GM19025 (cell line): Measurements from ENCODE around the gene CENATAC.
"Not testable (repeated sequence)": the region's sequence is repeated elsewhere in the genome, so short reads cannot be mapped to it uniquely, and the experiment has no call there.

ENCODE experiments used
- ATAC-seq: cut with Tn5 transposase; IDR thresholded peaks from one replicate; pipeline ENCODE4 v1.9.1; 2021; ENCODE audit warnings: mild to moderate bottlenecking, low read depth, moderate library complexity; ENCODE audit not compliant: unreplicated experiment

The CENATAC gene, protein sequence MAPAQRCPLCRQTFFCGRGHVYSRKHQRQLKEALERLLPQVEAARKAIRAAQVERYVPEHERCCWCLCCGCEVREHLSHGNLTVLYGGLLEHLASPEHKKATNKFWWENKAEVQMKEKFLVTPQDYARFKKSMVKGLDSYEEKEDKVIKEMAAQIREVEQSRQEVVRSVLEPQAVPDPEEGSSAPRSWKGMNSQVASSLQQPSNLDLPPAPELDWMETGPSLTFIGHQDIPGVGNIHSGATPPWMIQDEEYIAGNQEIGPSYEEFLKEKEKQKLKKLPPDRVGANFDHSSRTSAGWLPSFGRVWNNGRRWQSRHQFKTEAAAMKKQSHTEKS

GRCh38 chr11:118997627-118998387, at the start of gene CENATAC:
Gene CENATAC (plus strand): TSS chr11:118998138. CDS start chr11:118998198, 60 bp downstream.
- peak; percentile 91 for ATAC-seq

DNA sequence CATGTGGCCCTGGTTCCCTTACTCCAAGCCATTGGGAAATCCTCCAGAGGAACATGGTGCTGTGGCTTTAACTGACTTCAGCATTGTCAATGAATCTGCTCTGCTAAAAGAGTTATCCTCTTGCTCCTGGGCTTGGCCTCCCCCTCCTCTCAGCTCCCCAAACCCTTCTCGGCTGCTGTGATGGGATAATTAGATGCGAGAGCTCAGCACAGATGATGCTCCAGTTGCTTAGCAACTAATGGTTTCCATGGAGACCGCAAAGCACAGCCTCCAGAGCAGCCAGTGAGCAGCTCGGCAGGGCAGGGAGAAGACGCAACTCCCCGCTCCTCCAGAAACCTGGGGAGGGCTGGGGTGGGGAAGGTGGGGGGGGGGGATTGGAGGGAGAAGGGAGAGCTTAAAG, 44.7 kb upstream of the CENATAC start:
- ATAC-seq, result no peak

DNA sequence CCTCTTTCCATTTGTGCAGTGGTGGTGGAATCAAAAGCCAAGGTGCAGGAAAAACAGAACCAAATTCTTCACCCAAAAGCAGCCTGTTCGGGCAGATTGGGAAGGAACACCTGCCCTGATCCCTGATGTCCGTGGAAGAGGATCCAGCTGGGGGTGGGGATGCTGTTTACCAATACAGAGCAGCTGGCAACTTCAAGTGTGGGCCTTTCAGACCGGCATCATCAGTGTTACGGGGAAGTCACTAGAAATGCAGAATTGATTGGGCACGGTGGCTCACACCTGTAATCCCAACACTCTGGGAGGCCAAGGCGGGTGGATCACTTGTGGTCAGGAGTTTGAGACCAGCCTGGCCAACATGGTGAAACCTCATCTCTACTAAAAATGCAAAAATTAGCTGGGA, 44.0 kb upstream of the CENATAC start:
- not testable (repeated sequence) for ATAC-seq

GRCh38 chr11:118956094-118956846, 41.7 kb upstream of the CENATAC start, which contains the start of gene UPK2:
Gene UPK2 (plus strand): TSS chr11:118956298. CDS start chr11:118956351, 53 bp downstream.
- no peak for ATAC-seq

DNA sequence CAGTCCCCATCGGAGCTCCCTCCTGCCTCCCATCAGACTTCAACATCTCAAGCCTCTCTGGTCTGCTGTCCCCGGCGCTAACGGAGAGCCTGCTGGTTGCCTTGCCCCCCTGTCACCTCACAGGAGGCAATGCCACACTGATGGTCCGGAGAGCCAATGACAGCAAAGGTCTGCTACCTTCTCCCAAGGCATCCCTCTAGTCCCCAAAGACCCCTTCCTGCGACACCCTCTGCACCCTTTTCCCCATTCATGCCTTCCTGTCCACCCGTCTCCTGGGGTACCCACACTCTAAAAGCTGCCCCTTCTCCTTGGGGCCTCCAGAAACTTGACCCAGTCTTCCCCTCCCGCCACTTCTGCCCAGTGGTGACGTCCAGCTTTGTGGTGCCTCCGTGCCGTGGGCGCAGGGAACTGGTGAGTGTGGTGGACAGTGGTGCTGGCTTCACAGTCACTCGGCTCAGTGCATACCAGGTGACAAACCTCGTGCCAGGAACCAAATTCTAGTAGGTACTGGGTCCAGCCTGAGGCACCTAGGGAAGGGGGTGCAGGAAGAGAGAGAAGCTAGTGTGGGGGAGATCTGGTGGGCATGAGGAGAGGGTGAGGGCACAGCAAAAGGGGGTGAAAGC, 41.0 kb upstream of the CENATAC start:
- ATAC-seq, result no peak

GRCh38 chr11:118957549-118957948, 40.4 kb upstream of the CENATAC start:
- no peak for ATAC-seq

DNA sequence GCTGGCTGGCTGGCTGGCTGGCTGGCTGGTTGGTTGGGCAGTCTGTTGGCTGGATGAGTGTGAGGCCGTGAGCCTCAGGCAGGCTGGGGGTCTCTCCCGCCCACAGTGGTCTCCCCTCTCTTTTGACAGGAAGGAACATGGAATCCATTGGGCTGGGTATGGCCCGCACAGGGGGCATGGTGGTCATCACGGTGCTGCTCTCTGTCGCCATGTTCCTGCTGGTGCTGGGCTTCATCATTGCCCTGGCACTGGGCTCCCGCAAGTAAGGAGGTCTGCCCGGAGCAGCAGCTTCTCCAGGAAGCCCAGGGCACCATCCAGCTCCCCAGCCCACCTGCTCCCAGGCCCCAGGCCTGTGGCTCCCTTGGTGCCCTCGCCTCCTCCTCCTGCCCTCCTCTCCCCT, 40.0 kb upstream of the CENATAC start:
- no peak for ATAC-seq

DNA sequence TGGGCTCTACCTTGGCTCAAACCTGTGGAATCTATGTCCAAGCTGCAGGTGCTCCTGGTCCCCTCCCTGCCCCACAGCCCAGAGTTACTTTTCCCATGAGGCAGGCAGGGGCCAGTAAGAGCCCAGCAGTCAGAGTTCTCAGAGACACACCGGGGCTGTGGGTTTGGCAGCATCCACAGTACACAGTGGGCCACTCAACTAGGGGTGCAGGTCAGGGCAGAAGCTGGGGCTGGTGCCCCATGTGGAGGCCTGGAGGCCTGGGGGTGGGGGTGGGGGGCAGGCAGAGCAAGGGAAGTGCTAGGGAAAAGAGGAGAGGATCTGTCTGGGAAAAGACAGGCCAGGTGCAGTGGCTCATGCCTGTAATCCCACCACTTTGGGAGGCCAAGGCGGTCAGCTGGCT, 39.4 kb upstream of the CENATAC start:
- ATAC-seq, result no peak

- no peak for ATAC-seq
Observed at GRCh38 chr11:118961189-118961588, 36.7 kb upstream of the CENATAC start.

DNA sequence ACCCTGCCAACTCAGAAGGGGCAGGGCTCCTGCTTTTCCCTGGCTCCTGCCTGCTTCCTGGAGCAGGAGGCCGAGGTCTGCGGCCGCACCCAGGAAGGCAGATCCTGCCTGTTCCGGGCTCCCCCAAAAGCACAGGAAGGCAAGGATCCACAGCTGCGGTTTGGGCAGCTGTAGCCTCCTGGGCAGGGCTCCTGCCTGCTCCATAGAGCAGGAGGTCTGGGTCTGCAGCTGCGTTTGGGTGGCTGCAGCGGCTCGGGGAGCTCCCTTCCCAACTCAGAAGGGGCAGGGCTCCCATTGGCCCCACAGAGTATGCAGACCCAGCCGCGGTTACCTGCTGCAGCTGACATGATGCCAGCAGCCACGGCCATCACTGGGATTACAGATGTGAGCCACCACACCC, 36.3 kb upstream of the CENATAC start:
- no peak for ATAC-seq

DNA sequence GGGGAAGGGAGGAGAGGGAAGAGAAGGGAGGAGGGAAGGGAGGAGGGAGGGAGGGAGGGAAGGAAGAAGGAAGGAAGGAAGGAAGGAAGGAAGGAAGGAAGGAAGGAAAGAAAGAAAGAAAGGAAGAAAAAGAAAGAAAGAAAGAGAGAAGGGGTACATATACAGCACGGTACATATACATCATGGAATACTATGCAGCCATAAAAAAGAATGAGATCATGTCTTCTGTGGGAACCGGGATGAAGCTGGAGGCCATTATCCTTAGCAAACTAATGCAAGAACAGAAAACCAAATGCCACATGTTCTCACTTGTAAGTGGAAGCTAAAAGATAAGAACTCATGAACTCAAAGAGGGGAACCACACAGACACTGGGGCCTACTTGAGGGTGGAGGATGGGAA, 28.4 kb upstream of the CENATAC start:
- not testable (repeated sequence) for ATAC-seq

- ATAC-seq, result no peak
Observed at GRCh38 chr11:118971646-118972045, 26.3 kb upstream of the CENATAC start, which contains the start of gene FOXR1. Gene FOXR1 (plus strand): TSS chr11:118971761. CDS start chr11:118971932, 171 bp downstream.

DNA sequence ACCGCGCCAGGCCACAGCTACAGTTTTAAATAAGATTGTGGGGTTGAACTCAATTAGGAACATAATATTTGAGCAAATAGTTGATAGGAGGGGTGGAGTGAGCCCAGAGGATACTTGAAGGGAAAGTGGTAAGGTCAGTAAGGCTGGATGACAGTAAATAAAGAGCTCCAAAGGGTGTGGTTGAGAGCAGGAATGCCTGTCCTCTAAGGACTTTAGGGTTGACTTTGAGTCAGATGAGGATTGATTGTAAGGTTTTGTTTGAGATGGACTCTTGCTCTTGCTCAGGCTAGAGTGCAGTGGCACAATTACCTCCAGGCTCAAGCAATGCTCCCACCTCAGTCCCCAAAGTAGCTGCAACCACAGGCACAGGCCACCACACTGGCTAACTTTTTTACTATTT, 24.0 kb upstream of the CENATAC start:
- no peak for ATAC-seq

- no peak for ATAC-seq
Observed at GRCh38 chr11:118975771-118976709, 21.9 kb upstream of the CENATAC start.

DNA sequence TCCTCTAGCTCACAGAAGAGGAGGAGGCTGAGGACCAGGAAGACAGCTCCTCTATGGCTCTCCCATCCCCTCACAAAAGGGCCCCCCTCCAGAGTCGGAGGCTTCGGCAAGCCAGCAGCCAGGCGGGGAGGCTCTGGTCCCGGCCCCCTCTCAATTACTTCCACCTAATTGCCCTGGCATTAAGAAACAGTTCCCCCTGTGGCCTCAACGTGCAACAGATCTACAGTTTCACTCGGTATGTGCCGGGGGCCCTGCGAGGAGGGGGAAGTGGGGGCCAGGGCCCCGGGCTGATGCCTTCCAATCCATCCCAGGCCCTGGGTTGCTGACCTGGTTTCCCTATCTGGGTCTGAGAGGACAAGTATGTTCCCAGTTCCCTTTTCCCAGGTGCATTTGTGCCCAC, 18.5 kb upstream of the CENATAC start:
- ATAC-seq, result no peak

DNA sequence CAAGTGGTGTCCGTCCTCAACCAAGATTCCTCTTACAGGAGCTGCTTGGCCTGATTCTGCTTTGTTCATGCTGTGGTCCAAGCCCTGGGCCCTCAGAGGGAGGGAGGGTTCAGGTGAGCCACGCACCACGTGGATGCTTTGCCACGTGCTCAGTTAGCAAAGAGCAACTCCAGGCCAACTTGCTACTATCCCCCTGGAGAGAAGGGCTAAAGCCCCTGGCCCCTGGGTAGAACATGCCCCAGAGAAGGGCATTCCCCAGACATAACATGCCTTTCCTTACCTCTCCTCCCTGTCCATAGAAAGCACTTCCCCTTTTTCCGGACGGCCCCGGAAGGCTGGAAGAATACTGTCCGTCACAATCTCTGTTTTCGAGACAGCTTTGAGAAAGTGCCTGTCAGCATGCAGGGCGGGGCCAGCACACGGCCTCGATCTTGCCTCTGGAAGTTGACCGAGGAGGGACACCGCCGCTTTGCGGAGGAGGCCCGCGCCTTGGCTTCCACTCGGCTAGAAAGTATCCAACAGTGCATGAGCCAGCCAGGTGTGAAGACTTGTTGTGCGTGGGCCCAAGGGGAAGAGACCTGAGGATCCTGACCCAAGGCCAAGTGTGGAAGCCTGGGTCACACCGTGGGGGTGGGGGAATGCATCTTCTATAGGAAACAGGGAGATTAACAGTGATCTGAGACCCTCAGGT, 17.6 kb upstream of the CENATAC start:
- no peak for ATAC-seq

DNA sequence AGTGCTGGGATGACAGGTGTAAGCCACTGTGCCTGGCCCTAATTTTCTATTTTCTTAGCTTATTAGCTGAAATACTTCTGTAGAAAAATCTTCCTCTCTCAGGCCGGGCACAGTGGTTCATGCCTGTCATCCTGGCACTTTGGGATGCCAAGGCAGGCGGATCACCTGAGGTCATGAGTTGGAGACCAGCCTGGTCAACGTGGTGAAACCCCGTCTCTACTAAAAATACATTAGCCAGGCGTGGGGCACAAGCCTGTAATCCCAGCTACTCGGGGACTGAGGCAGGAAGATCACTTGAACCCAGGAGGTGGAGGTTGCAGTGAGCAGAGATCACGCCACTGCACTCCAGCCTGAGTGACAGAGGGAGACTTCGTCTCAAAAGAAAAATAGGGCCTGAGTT, 13.6 kb upstream of the CENATAC start:
- ATAC-seq, result not testable (repeated sequence)

DNA sequence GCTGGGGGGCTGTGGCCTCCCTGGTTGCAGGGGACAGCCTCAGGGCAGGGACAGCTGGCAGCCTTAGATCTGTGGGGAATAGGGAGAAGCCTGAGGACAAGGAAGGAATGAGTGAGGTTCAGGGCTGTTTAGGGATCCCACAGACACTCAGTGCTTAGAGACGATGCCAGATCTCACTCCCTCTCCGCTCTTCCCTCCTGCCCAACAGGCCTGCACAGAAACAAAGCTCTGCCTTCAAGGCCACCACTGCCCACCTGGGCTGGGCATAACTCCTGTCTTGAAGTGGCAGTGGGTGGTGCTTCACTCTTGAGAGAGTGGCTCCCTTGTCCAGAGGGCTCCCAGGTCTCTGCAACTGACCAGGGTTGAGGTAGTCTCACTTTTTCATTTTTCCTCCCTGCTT, 13.1 kb upstream of the CENATAC start:
- no peak for ATAC-seq

DNA sequence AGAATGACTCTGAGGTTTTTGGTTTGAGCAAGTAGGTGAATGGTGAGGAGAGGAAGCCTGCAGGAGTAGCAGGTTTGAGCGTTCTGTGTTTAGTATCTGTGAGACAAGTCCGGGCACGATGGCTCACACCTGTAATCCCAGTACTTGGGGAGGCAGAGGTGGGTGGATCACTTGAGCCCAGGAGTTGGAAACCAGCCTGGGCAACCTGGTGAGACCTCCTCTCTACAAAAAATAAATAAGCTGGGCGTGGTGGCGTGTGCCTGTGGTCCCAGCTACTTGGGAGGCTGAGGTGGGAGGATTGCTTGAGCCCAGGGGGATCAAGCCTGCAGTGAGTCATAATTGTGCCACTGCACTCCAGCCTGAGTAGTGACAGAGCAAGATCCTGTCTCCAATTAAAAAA, 9.7 kb upstream of the CENATAC start:
- ATAC-seq, result no peak
